GM21528 (cell line): Measurements from ENCODE around the gene UNKL.

ENCODE experiments used
- ATAC-seq: cut with Tn5 transposase; IDR thresholded peaks from one replicate; pipeline ENCODE4 v1.9.1; 2021; ENCODE audit warnings: mild to moderate bottlenecking, moderate library complexity; ENCODE audit not compliant: unreplicated experiment, low FRiP score

Gene UNKL

GRCh38 chr16:1315081-1316032 lies 99.1 kb downstream of the UNKL start:
- ATAC-seq: no peak

- no peak for ATAC-seq
These were observed 100.0 kb downstream of the UNKL start for GRCh38 chr16:1314399-1315068.

GRCh38 chr16:1313721-1314369 lies 100.7 kb downstream of the UNKL start:
- ATAC-seq: no peak
